GM23248 (cell line): ENCODE measurements around the gene APBA1.

Experiments used
- EZH2 ChIP-seq: fragments of 200-600 bp; sonication (generic); IDR thresholded peaks from 2 replicates; pipeline ENCODE4 v1.6.1; 2018; ENCODE audit warnings: antibody characterized with exemption, mild to moderate bottlenecking; ENCODE audit not compliant: insufficient read depth, poor library complexity, severe bottlenecking
- EZH2phosphoT487 ChIP-seq: fragments of 200-600 bp; sonication (generic); IDR thresholded peaks from 2 replicates; pipeline ENCODE4 v1.6.1; 2018; ENCODE audit warnings: antibody characterized with exemption, moderate library complexity, mild to moderate bottlenecking, low read depth; ENCODE audit not compliant: insufficient read depth

DNA sequence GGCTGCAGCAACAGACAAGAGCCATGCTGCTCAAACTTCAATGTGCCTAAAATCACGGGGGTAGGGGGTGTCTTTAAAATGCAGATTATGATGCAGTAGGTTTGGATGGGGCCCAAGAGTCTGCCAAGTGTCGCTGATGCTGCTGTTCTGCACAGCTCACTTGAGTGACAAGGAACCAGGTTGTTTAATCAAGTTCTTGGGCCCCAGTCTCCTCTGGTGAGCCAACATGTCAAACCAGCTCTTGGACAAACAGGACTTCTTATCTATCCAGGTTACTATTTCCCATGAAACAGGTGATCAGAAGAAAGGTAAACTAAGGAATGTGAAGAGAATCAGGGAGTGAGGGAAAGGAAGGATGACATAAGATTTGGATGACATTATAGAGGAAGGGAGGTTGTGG lies 78.0 kb downstream of the APBA1 start:
- no peak for TF ChIP-seq EZH2
- no peak for TF ChIP-seq EZH2phosphoT487
